CD4-positive, alpha-beta memory T cell (primary cell): ENCODE results near the gene DACT3. TPM values are rescaled to one million over a fixed set of nuclear protein-coding genes. Genes with fewer than 3 reads are reported as not detected.

ENCODE experiments used
- CTCF ChIA-PET: fragments of 350-600 bp; sonication (Branson Sonifier 250); formaldehyde crosslinking; loops from one replicate; lab custom pipeline; 2021; ENCODE audit warnings: inconsistent platforms; ENCODE audit not compliant: partially characterized antibody; lab: Charles Lee
- POLR2A ChIA-PET: fragments of 350-600 bp; sonication (Branson Sonifier 250); formaldehyde crosslinking; loops from one replicate; lab custom pipeline; 2021; ENCODE audit not compliant: partially characterized antibody; lab: Charles Lee
- DNase-seq, 5 donors: peaks; one replicate each; pipeline versions ENCODE4 v3.0.0 to v3.0.0-alpha.2; 2020 to 2022; ENCODE audit warnings: mixed read lengths in 1 of 5
- H3K27ac ChIP-seq: one replicate; pipeline ENCODE4 v1.7.0; 2013; ENCODE audit warnings: low read depth, low read length
- H3K27me3 ChIP-seq: 2 replicates; pipeline ENCODE4 v1.7.0; 2013; ENCODE audit warnings: mild to moderate bottlenecking, low read length, moderate library complexity; ENCODE audit not compliant: insufficient read depth
- H3K36me3 ChIP-seq: 2 replicates; pipeline ENCODE4 v1.7.0; 2013; ENCODE audit warnings: mild to moderate bottlenecking, low read length, moderate library complexity; ENCODE audit not compliant: insufficient read depth
- H3K4me1 ChIP-seq: 2 replicates; pipeline ENCODE4 v1.7.0; 2013; ENCODE audit warnings: mild to moderate bottlenecking, low read length, moderate library complexity; ENCODE audit not compliant: insufficient read depth
- H3K4me3 ChIP-seq, 2 donors: one replicate each; pipeline ENCODE4 v1.7.0; 2013; ENCODE audit warnings: low read length in 2 of 2, mild to moderate bottlenecking in 1 of 2
- H3K9me3 ChIP-seq, 2 donors: one replicate each; pipeline ENCODE4 v1.7.0; 2013; ENCODE audit warnings: low read length in 2 of 2, control low read depth in 1 of 2; ENCODE audit not compliant: control insufficient read depth in 1 of 2
- H3K27ac Mint-ChIP-seq, 7 donors: one replicate each; pipeline ENCODE4 v1.8.0; 2020 to 2021; ENCODE audit warnings: mixed read lengths in 7 of 7, mild to moderate bottlenecking in 6 of 7, inconsistent platforms in 3 of 7, moderate library complexity in 3 of 7
- H3K27me3 Mint-ChIP-seq, 2 donors: one replicate each; pipeline ENCODE4 v1.8.0; 2020 to 2021; ENCODE audit warnings: mixed read lengths in 2 of 2
- H3K36me3 Mint-ChIP-seq, 2 donors: one replicate each; pipeline ENCODE4 v1.8.0; 2020 to 2021; ENCODE audit warnings: mixed read lengths in 2 of 2, inconsistent platforms in 1 of 2, mild to moderate bottlenecking in 1 of 2
- H3K4me1 Mint-ChIP-seq, 4 donors: one replicate each; pipeline ENCODE4 v1.8.0; 2020 to 2021; ENCODE audit warnings: mixed read lengths in 4 of 4, mild to moderate bottlenecking in 1 of 4
- H3K4me3 Mint-ChIP-seq, 8 donors: one replicate each; pipeline ENCODE4 v1.8.0; 2020 to 2021; ENCODE audit warnings: mixed read lengths in 8 of 8, mild to moderate bottlenecking in 7 of 8, moderate library complexity in 6 of 8, inconsistent platforms in 3 of 8
- H3K9me3 Mint-ChIP-seq, 8 donors: one replicate each; pipeline ENCODE4 v1.8.0; 2020 to 2021; ENCODE audit warnings: mixed read lengths in 8 of 8, mild to moderate bottlenecking in 5 of 8, inconsistent platforms in 3 of 8, moderate library complexity in 1 of 8
- intact Hi-C: fragments of 100-400 bp; cut with micrococcal nuclease; formaldehyde crosslinking; loops from one replicate; pipeline ENCODE4 v1.15.1; 2023
- polyA plus RNA-seq, 2 donors: library from polyadenylated mRNA; unstranded; fragments of 300-500 nt; fragmentation: Illumina TruSeq; gene quantifications; one replicate each; pipeline ENCODE4 v1.2.3, GENCODE V29; 2021
- total RNA-seq, 2 experiments: library from RNA; stranded (reverse); gene quantifications; one replicate each; pipeline ENCODE4 v1.2.3, GENCODE V29; 2021

The DACT3 gene
- total and polyA plus RNA-seq, 4 experiments from 2014 or later: not detected

DNA sequence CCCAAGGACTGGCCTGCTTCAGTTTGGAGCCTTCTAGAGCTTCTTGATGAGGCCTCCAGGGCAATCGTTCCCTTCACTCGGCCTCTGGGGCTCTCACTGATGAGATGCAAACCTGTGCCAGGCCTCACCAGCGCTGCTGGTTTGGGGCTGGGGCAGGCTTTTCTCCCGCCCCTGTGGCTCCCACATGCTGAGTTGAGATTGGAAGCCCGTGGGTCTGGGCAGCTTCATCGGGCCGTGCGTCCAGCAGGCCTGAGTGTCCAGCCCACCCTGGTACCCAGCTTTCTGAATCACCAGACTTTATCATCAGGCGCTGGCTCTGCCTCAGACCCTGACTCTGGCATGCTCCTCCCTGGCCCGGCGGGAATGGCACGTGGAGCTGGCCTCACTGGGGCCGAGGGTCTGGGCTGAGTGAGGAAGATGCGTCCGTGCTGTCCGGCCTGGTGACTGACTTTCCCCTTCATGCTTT is 55.6 kb downstream of the DACT3 start:
- Mint-ChIP-seq H3K4me3 (peak overlapping the region in 2 of 8 donors; percentile 30 to 52), H3K27ac (peak overlapping the region in 3 of 7 donors; percentile 22 to 65 (median 52)), H3K4me1 (peaks cover 19 to 74% (median 50%) of the 10 kb centered on the region in 4 donors), H3K36me3 (peaks cover 31 to 63% of the 10 kb centered on the region in 2 donors), H3K27me3 (peaks cover 0 to 4% of the 10 kb centered on the region in 2 donors), H3K9me3 (peaks cover 0 to 2% (median 0%) of the 10 kb centered on the region in 8 donors)
- POLR2A ChIA-PET: interaction anchor here (8.3 kb wide), 1 partner anchor 9 kb away, joined by 301 read pairs; no protein-coding TSS in a partner anchor
- no peaks in the 10 kb centered on the region for H3K27me3 ChIP-seq
- DNase-seq: peak in 1 of 5 donors; percentile 29
- H3K27ac ChIP-seq: no peak overlapping the region
- no peaks in the 10 kb centered on the region for H3K9me3 ChIP-seq
- no peak overlapping the region for H3K4me3 ChIP-seq
- peaks cover 49% of the 10 kb centered on the region for H3K36me3 ChIP-seq
- peaks cover 44% of the 10 kb centered on the region for H3K4me1 ChIP-seq
- intact Hi-C loops: no loop called here
- CTCF ChIA-PET: interaction anchor here (0.8 to 4.2 kb wide), 3 partner anchors 10 to 99 kb away, joined by 3 to 16 read pairs (median 4); partner anchors contain the start of gene DACT3

- ChIA-PET POLR2A (interaction anchor here (8.3 kb wide), 1 partner anchor 10 kb away, joined by 301 read pairs; no protein-coding TSS in a partner anchor), CTCF (interaction anchor here (4.2 kb wide), 1 partner anchor 57 kb away, joined by 16 read pairs; the partner anchor contains the start of gene DACT3)
- Mint-ChIP-seq H3K9me3 (peaks cover 0 to 2% (median 0%) of the 10 kb centered on the region in 8 donors), H3K27ac (peak overlapping the region in 4 of 7 donors; percentile 23 to 65 (median 44)), H3K36me3 (peaks cover 26 to 63% of the 10 kb centered on the region in 2 donors), H3K4me3 (no peak overlapping the region), H3K27me3 (peaks cover 0 to 4% of the 10 kb centered on the region in 2 donors), H3K4me1 (peaks cover 17 to 74% (median 50%) of the 10 kb centered on the region in 4 donors)
- intact Hi-C loops: no loop called here
- Histone ChIP-seq H3K9me3 (no peaks in the 10 kb centered on the region), H3K4me3 (no peak overlapping the region), H3K27ac (peak overlapping the region; percentile 97), H3K27me3 (no peaks in the 10 kb centered on the region), H3K36me3 (peaks cover 46% of the 10 kb centered on the region), H3K4me1 (peaks cover 45% of the 10 kb centered on the region)
- DNase-seq: no peak
These were observed 56.1 kb downstream of the DACT3 start for GRCh38 chr19:46604781-46605355.

DNA sequence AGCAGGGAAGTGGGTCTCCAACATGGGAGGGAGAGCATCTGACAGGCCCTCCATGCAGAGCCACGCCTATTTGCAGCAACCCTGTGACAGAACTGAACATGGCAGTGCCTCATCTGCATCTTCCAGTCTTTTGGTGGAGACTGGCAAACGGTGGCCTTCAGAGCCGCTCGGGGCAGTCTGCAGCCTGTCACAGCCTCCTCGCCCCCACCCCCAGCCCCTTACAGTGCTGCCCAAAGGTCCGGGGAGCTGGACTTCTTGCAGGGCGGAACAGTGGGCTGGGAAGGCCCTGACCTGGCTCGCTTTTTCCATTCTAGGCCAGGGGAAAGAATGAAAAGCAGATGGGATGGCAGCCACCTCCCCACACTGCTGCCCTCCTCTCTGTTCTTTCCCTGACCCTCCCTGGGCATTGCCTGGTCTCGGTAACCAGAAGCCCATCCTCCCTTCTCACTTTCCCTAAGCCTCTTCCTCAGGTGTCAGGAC is 57.2 kb downstream of the DACT3 start:
- peaks cover 16 to 53% of the 10 kb centered on the region in 2 donors for H3K36me3 Mint-ChIP-seq
- H3K4me1 Mint-ChIP-seq: peaks cover 12 to 65% (median 45%) of the 10 kb centered on the region in 4 donors
- POLR2A ChIA-PET: interaction anchor here (0.8 to 8.3 kb wide), 2 partner anchors 11 to 88 kb away, joined by 3 to 301 read pairs; no protein-coding TSS in a partner anchor

DNA sequence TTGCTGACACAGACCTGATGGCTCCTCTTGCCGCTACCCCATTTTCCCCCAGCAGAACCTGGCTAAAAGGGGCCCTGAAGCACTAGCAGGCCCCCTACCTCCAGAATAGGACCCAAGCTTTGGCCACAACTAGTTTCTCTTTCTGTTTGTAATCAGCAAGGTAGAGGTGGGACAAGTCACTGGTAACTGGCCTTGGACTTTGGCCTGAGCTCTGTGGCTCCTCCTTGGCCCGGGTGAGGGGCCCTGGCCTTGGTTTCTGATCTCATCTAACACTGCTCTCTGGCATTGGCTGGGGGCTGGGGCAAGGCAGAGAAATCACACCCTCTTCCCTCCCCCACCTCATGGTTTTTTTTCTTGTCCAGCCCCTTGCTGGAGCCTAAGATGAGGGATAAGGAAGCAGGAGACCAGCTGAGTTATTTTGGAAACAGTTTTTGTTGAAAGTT is 57.8 kb downstream of the DACT3 start:
- Histone ChIP-seq H3K4me1 (peaks cover 36% of the 10 kb centered on the region), H3K36me3 (peaks cover 29% of the 10 kb centered on the region), H3K9me3 (peaks cover 0 to under 1% of the 10 kb centered on the region in 2 donors), H3K27ac (peak overlapping the region; percentile 97), H3K4me3 (peak overlapping the region; percentile 79 to 95), H3K27me3 (no peaks in the 10 kb centered on the region)
- H3K4me3 Mint-ChIP-seq: peak overlapping the region; percentile 96 to 99 (median 99)
- H3K27ac Mint-ChIP-seq: peak overlapping the region; percentile 94 to 100 (median 95)
- DNase-seq: no peak
- peaks cover 0 to 4% of the 10 kb centered on the region in 2 donors for H3K27me3 Mint-ChIP-seq
- intact Hi-C loops: no loop called here
- peaks cover 12 to 62% (median 43%) of the 10 kb centered on the region in 4 donors for H3K4me1 Mint-ChIP-seq
- ChIA-PET POLR2A (interaction anchor here (0.8 to 8.3 kb wide), 2 partner anchors 12 to 87 kb away, joined by 3 to 301 read pairs; no protein-coding TSS in a partner anchor), CTCF (interaction anchor here (1.2 to 7.0 kb wide), 3 partner anchors 9 to 59 kb away, joined by 3 to 77 read pairs (median 4); no protein-coding TSS in a partner anchor)
- peaks cover 0 to 8% (median 4%) of the 10 kb centered on the region in 8 donors for H3K9me3 Mint-ChIP-seq
- H3K36me3 Mint-ChIP-seq: peaks cover 12 to 49% of the 10 kb centered on the region in 2 donors

More for the DNA sequence above, 57.2 kb downstream of the DACT3 start:
- H3K9me3 Mint-ChIP-seq: peaks cover 0 to 3% (median 0%) of the 10 kb centered on the region in 8 donors
- intact Hi-C loops: no loop called here
- peaks cover 35% of the 10 kb centered on the region for H3K36me3 ChIP-seq
- no peaks in the 10 kb centered on the region for H3K9me3 ChIP-seq
- H3K4me3 Mint-ChIP-seq: peak overlapping the region; percentile 96 to 99 (median 99)
- CTCF ChIA-PET: interaction anchor here (1.2 to 7.0 kb wide), 2 partner anchors 8 to 59 kb away, joined by 4 to 77 read pairs; no protein-coding TSS in a partner anchor
- no peaks in the 10 kb centered on the region for H3K27me3 ChIP-seq
- H3K27ac Mint-ChIP-seq: peak overlapping the region; percentile 94 to 100 (median 95)
- H3K27ac ChIP-seq: peak overlapping the region; percentile 97
- H3K4me1 ChIP-seq: peaks cover 36% of the 10 kb centered on the region
- peaks cover 0 to 4% of the 10 kb centered on the region in 2 donors for H3K27me3 Mint-ChIP-seq
- DNase-seq: no peak
- H3K4me3 ChIP-seq: no peak overlapping the region

- CTCF ChIA-PET: interaction anchor here (0.9 to 7.0 kb wide), 6 partner anchors 9 to 80 kb away, joined by 3 to 77 read pairs (median 4); partner anchors contain the start of gene DACT3
- peaks cover 36% of the 10 kb centered on the region for H3K4me1 ChIP-seq
- intact Hi-C loops: no loop called here
These were observed 58.4 kb downstream of the DACT3 start for GRCh38 chr19:46602392-46603194.

More at GRCh38 chr19:46602392-46603194, 58.4 kb downstream of the DACT3 start:
- peak in 2 of 5 donors; percentile 20 to 66 for DNase-seq
- peaks cover 0 to 4% of the 10 kb centered on the region in 2 donors for H3K9me3 ChIP-seq
- H3K27me3 Mint-ChIP-seq: peaks cover 0 to 4% of the 10 kb centered on the region in 2 donors
- H3K9me3 Mint-ChIP-seq: peaks cover 0 to 11% (median 8%) of the 10 kb centered on the region in 8 donors
- peak overlapping the region; percentile 94 to 100 (median 95) for H3K27ac Mint-ChIP-seq
- H3K4me3 ChIP-seq: peak overlapping the region; percentile 79 to 95
- peaks cover 12 to 56% (median 38%) of the 10 kb centered on the region in 4 donors for H3K4me1 Mint-ChIP-seq
- H3K36me3 ChIP-seq: peaks cover 23% of the 10 kb centered on the region
- POLR2A ChIA-PET: interaction anchor here (0.9 to 8.3 kb wide), 6 partner anchors 12 to 700 kb away, joined by 3 to 301 read pairs (median 4); partner anchors contain the start of genes AP2S1, DACT3, MYPOP and PRKD2
- peaks cover 6 to 43% of the 10 kb centered on the region in 2 donors for H3K36me3 Mint-ChIP-seq
- peak overlapping the region; percentile 96 to 99 (median 99) for H3K4me3 Mint-ChIP-seq
- H3K27me3 ChIP-seq: no peaks in the 10 kb centered on the region
- H3K27ac ChIP-seq: peak overlapping the region; percentile 97
